DND-41 (cell line): ENCODE data around the gene CPD.

Source experiments
- ATAC-seq: fragments of 200-7000 bp; cut with Tn5 transposase; 3 replicates; pipeline ENCODE4 v1.9.1; 2021; ENCODE audit warnings: low read depth; ENCODE audit not compliant: insufficient read depth
- DNase-seq: peaks from one replicate; pipeline ENCODE4 v3.0.0-alpha.2; 2020
- H2AFZ ChIP-seq: 2 replicates; pipeline ENCODE4 v1.6.0; 2012; ENCODE audit warnings: low read depth, low read length
- H3K27ac ChIP-seq: 2 replicates; pipeline ENCODE4 v1.5.1; 2012; ENCODE audit warnings: low read length, inconsistent platforms
- H3K27me3 ChIP-seq: fragments of 200-600 bp; sonication (generic); 2 replicates; pipeline ENCODE4 v1.6.0; 2012; ENCODE audit warnings: low read length, mild to moderate bottlenecking, inconsistent platforms; ENCODE audit not compliant: insufficient read depth, poor library complexity
- H3K36me3 ChIP-seq: 2 replicates; pipeline ENCODE4 v1.5.1; 2012; ENCODE audit warnings: low read length, inconsistent platforms; ENCODE audit not compliant: insufficient read depth
- H3K4me1 ChIP-seq: 2 replicates; pipeline ENCODE4 v1.5.1; 2012; ENCODE audit warnings: mild to moderate bottlenecking, low read length; ENCODE audit not compliant: insufficient read depth
- H3K4me2 ChIP-seq: 2 replicates; pipeline ENCODE4 v1.6.0; 2012; ENCODE audit warnings: mild to moderate bottlenecking, moderate library complexity, low read length, inconsistent platforms; ENCODE audit not compliant: insufficient read depth
- H3K4me3 ChIP-seq, 2 experiments: fragments of 200-600 bp in 1 of 2; shearing (Covaris generic) in 1 of 2; 2 replicates each; pipeline ENCODE4 v1.5.1; 2012 to 2016; ENCODE audit warnings: inconsistent platforms in 2 of 2, low read length in 2 of 2, mild to moderate bottlenecking in 2 of 2, low read depth in 1 of 2, moderate library complexity in 1 of 2
- H3K79me2 ChIP-seq: 2 replicates; pipeline ENCODE4 v1.6.0; 2012; ENCODE audit warnings: low read length, inconsistent platforms; ENCODE audit not compliant: insufficient read depth
- H3K9ac ChIP-seq: 2 replicates; pipeline ENCODE4 v1.6.0; 2012; ENCODE audit warnings: low read depth, mild to moderate bottlenecking, inconsistent platforms, low read length, moderate library complexity
- H3K9me3 ChIP-seq: 2 replicates; pipeline ENCODE4 v1.5.1; 2012; ENCODE audit warnings: low read length, moderate library complexity, mild to moderate bottlenecking, inconsistent platforms; ENCODE audit not compliant: insufficient read depth, severe bottlenecking
- H4K20me1 ChIP-seq: 2 replicates; pipeline ENCODE4 v1.6.0; 2012; ENCODE audit warnings: low read length; ENCODE audit not compliant: insufficient read depth
- CTCF ChIP-seq: IDR thresholded peaks from 2 replicates; pipeline ENCODE4 v1.5.1; 2012; ENCODE audit warnings: borderline replicate concordance, low read length, moderate library complexity, mild to moderate bottlenecking; ENCODE audit not compliant: poor library complexity, severe bottlenecking; ENCODE audit errors: extremely low read depth
- EZH2 ChIP-seq: IDR thresholded peaks from 3 replicates; pipeline ENCODE4 v1.6.1; 2012; ENCODE audit warnings: borderline replicate concordance, low read depth, mild to moderate bottlenecking, moderate library complexity, low read length, inconsistent platforms; ENCODE audit not compliant: severe bottlenecking

CPD gene

GRCh38 chr17:30361766-30362279 is 16.9 kb upstream of the CPD start:
- TF ChIP-seq EZH2 (no peak), CTCF (no peak)

GRCh38 chr17:30363715-30364202 is 15.0 kb upstream of the CPD start:
- no peak overlapping the region for H3K4me2 ChIP-seq
- no peak overlapping the region for H3K4me3 ChIP-seq
- ATAC-seq = peak; percentile 79

More at GRCh38 chr17:30361766-30362279, 16.9 kb upstream of the CPD start:
- H3K79me2 ChIP-seq = no peaks in the 10 kb centered on the region
- H3K36me3 ChIP-seq = no peaks in the 10 kb centered on the region
- H3K27ac ChIP-seq = no peak overlapping the region
- H3K27me3 ChIP-seq = peaks cover 7% of the 10 kb centered on the region
- no peaks in the 10 kb centered on the region for H4K20me1 ChIP-seq
- ATAC-seq = no peak
- no peak overlapping the region for H3K4me2 ChIP-seq
- no peak overlapping the region for H3K4me3 ChIP-seq
- H3K9ac ChIP-seq = no peak overlapping the region
- no peak overlapping the region for H2AFZ ChIP-seq
- peaks cover 9% of the 10 kb centered on the region for H3K4me1 ChIP-seq
- DNase-seq = no peak
- peaks cover 10% of the 10 kb centered on the region for H3K9me3 ChIP-seq

GRCh38 chr17:30366536-30366935 is 12.2 kb upstream of the CPD start:
- ATAC-seq (no peak), DNase-seq (no peak)
- no peak overlapping the region for H3K27ac ChIP-seq
- no peak overlapping the region for H3K9ac ChIP-seq
- no peaks in the 10 kb centered on the region for H3K36me3 ChIP-seq
- TF ChIP-seq CTCF (no peak), EZH2 (no peak)
- no peaks in the 10 kb centered on the region for H3K79me2 ChIP-seq
- H3K4me3 ChIP-seq = no peak overlapping the region
- no peaks in the 10 kb centered on the region for H4K20me1 ChIP-seq
- H3K27me3 ChIP-seq = peaks cover 12% of the 10 kb centered on the region
- H3K4me1 ChIP-seq = peaks cover 9% of the 10 kb centered on the region
- no peak overlapping the region for H2AFZ ChIP-seq
- peaks cover 10% of the 10 kb centered on the region for H3K9me3 ChIP-seq
- H3K4me2 ChIP-seq = no peak overlapping the region

More at GRCh38 chr17:30363715-30364202, 15.0 kb upstream of the CPD start:
- no peaks in the 10 kb centered on the region for H3K36me3 ChIP-seq
- no peak overlapping the region for H3K27ac ChIP-seq
- H4K20me1 ChIP-seq = no peaks in the 10 kb centered on the region
- H3K9me3 ChIP-seq = peaks cover 10% of the 10 kb centered on the region
- H3K4me1 ChIP-seq = peaks cover 9% of the 10 kb centered on the region
- no peaks in the 10 kb centered on the region for H3K79me2 ChIP-seq
- H3K9ac ChIP-seq = no peak overlapping the region
- no peak overlapping the region for H2AFZ ChIP-seq
- peak; percentile 45 for DNase-seq
- TF ChIP-seq CTCF (no peak), EZH2 (no peak)
- H3K27me3 ChIP-seq = peaks cover 8% of the 10 kb centered on the region
